Colonic mucosa (tissue), 4 donors: ENCODE measurements around the gene SLAMF9. TPM values are rescaled to one million over a fixed set of nuclear protein-coding genes. Genes with fewer than 3 reads are reported as not detected.

Experiments used
- DNase-seq: peaks from one replicate; pipeline ENCODE4 v3.0.0-alpha.2; 2020
- H3K27ac ChIP-seq: fragments of 200-600 bp; one replicate; pipeline ENCODE4 v1.8.0; 2021
- H3K27me3 ChIP-seq: fragments of 200-600 bp; one replicate; pipeline ENCODE4 v1.8.0; 2021
- H3K36me3 ChIP-seq: fragments of 200-600 bp; one replicate; pipeline ENCODE4 v1.8.0; 2021
- H3K4me1 ChIP-seq: fragments of 200-600 bp; one replicate; pipeline ENCODE4 v1.8.0; 2021; ENCODE audit warnings: mild to moderate bottlenecking
- H3K4me3 ChIP-seq: fragments of 200-600 bp; one replicate; pipeline ENCODE4 v1.8.0; 2021
- H3K9ac ChIP-seq, 2 donors: one replicate each; pipeline ENCODE4 v1.7.0; 2013; ENCODE audit warnings: control low read depth in 2 of 2, low read depth in 2 of 2, low read length in 2 of 2
- H3K9me3 ChIP-seq: fragments of 200-600 bp; one replicate; pipeline ENCODE4 v1.8.0; 2021
- intact Hi-C: fragments of 100-400 bp; cut with DNase I; formaldehyde crosslinking; loops from one replicate; pipeline ENCODE4 v1.14.1; 2022
- total RNA-seq, 2 donors: library from RNA; stranded (reverse); fragmentation: NEBNext Ultra II Directional in 1 of 2; extraction: Animal tissue kit (Norgen Biotek cat#: 25700) in 1 of 2; gene quantifications; one replicate each; pipeline ENCODE4 v1.2.1, GENCODE V29; 2021
- TF ChIP-seq, protein P1 (sequence below): fragments of 200-600 bp; IDR thresholded peaks from one replicate; pipeline ENCODE4 v1.8.0; 2022; ENCODE audit warnings: antibody characterized with exemption, mild to moderate bottlenecking
- donor health status: healthy.
- donor health status: DM: no; HTN: no; CAD: no.
- donor health status: DM: no; HTN: no; CAD: no.

Gene SLAMF9
- total RNA-seq, 2 donors from 2014 or later, result not detected

GRCh38 chr1:159914252-159915018 is 39.6 kb downstream of the SLAMF9 start:
- H3K36me3 ChIP-seq, result peaks cover 11% of the 10 kb centered on the region
- H3K4me3 ChIP-seq, result no peak overlapping the region
- peak overlapping the region in 1 of 2 donors; percentile 34 for H3K9ac ChIP-seq
- H3K4me1 ChIP-seq, result no peaks in the 10 kb centered on the region
- H3K27ac ChIP-seq, result peak overlapping the region; percentile 46
- intact Hi-C loops, result no loop called here
- no peaks in the 10 kb centered on the region for H3K9me3 ChIP-seq
- DNase-seq, result no peak
- TF ChIP-seq, protein P1, sequence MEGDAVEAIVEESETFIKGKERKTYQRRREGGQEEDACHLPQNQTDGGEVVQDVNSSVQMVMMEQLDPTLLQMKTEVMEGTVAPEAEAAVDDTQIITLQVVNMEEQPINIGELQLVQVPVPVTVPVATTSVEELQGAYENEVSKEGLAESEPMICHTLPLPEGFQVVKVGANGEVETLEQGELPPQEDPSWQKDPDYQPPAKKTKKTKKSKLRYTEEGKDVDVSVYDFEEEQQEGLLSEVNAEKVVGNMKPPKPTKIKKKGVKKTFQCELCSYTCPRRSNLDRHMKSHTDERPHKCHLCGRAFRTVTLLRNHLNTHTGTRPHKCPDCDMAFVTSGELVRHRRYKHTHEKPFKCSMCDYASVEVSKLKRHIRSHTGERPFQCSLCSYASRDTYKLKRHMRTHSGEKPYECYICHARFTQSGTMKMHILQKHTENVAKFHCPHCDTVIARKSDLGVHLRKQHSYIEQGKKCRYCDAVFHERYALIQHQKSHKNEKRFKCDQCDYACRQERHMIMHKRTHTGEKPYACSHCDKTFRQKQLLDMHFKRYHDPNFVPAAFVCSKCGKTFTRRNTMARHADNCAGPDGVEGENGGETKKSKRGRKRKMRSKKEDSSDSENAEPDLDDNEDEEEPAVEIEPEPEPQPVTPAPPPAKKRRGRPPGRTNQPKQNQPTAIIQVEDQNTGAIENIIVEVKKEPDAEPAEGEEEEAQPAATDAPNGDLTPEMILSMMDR, result no peak
- H3K27me3 ChIP-seq, result no peaks in the 10 kb centered on the region

DNA sequence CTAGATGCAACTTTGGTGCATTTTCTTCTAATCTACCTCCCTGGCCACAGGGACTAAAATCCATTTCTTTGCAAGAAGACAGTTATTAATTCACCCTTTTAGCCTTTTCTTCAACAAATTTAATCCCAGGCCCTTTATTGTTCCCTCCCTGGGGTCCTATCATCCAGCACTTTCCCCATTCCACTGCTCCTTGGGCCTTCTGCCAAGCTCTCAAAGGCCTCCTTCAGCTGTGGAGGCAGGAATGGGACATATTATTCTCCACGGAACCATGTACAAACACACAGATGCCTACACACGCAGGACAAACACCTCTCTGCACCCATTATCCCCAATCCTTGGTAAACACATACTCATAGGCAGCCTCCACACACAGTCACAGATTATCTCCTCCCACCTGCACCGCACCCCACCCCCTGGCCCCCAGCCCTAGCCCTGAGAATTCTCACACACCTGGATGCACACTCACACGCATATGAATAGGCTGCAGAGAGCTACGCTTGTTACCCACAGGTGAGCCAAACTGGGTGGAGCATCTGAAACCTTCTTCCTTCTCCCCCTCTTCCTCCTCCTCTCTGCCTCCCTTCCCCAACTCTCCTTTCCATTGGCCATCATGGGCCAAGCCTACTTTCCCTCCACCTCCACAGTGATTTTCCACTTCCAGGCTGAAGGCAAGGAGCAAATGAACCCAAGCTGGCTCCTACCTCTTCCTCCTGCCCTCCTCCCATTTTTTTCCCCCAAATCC is 40.4 kb downstream of the SLAMF9 start:
- H3K9me3 ChIP-seq, result no peaks in the 10 kb centered on the region
- H3K4me1 ChIP-seq, result no peaks in the 10 kb centered on the region
- H3K27ac ChIP-seq, result peak overlapping the region; percentile 46
- no peaks in the 10 kb centered on the region for H3K27me3 ChIP-seq
- H3K36me3 ChIP-seq, result peaks cover 2% of the 10 kb centered on the region
- TF ChIP-seq, protein P1, result no peak
- H3K4me3 ChIP-seq, result no peak overlapping the region
- peak overlapping the region in 1 of 2 donors; percentile 34 for H3K9ac ChIP-seq
- peak; percentile 68 for DNase-seq
- intact Hi-C loops, result no loop called here

DNA sequence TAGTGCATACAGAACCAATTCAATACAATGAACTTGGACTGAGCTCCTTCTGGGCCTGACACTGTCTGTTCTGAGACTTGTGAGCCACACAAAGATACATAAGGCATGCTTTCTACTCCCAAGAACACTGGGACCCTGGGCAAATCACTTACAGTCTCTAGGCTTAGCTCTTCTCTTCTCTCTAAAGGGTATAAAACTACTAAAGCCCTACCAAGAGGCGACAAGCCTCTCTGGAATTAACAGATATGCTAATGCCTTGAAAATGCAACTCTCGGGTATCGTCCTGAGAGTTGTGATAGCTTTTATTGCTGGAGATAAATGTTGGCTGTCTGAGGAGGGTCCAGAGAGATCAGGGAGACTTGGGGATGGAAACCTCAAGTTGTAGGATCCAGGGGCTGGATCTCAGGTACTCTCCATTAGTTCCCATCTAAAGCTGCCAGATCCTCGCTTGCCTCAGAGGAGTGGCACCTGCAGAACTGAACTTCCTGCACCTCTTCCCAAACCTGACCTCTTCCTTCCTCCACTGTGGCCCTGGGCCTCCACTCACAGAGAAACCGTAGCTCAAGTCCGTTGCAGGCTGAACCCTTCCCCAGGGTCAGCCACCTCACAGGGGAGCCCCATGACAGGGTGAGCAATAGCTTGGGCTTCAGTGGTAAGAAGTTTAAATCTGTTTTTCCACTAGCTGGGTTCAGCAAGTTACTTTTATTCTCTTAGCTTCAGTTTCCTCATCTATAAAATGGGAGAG is 42.5 kb downstream of the SLAMF9 start:
- Histone ChIP-seq H3K36me3 (no peaks in the 10 kb centered on the region), H3K27ac (peak overlapping the region; percentile 13), H3K9me3 (no peaks in the 10 kb centered on the region), H3K4me1 (no peaks in the 10 kb centered on the region), H3K4me3 (no peak overlapping the region), H3K9ac (no peak overlapping the region), H3K27me3 (no peaks in the 10 kb centered on the region)
- intact Hi-C loops, result no loop called here
- no peak for DNase-seq
- TF ChIP-seq, protein P1, result no peak

GRCh38 chr1:159908031-159908940 is 45.8 kb downstream of the SLAMF9 start:
- intact Hi-C loops, result no loop called here
- H3K9ac ChIP-seq, result no peak overlapping the region
- no peaks in the 10 kb centered on the region for H3K4me1 ChIP-seq
- no peaks in the 10 kb centered on the region for H3K9me3 ChIP-seq
- H3K36me3 ChIP-seq, result no peaks in the 10 kb centered on the region
- no peak overlapping the region for H3K4me3 ChIP-seq
- H3K27ac ChIP-seq, result no peak overlapping the region
- H3K27me3 ChIP-seq, result no peaks in the 10 kb centered on the region
- DNase-seq, result no peak
- TF ChIP-seq, protein P1, result no peak
